DND-41 (cell line): ENCODE results near the gene HEPACAM2.

Experiments
- ATAC-seq: fragments of 200-7000 bp; cut with Tn5 transposase; 3 replicates; pipeline ENCODE4 v1.9.1; 2021; ENCODE audit warnings: low read depth; ENCODE audit not compliant: insufficient read depth
- DNase-seq: peaks from one replicate; pipeline ENCODE4 v3.0.0-alpha.2; 2020
- H2AFZ ChIP-seq: 2 replicates; pipeline ENCODE4 v1.6.0; 2012; ENCODE audit warnings: low read depth, low read length
- H3K27ac ChIP-seq: 2 replicates; pipeline ENCODE4 v1.5.1; 2012; ENCODE audit warnings: low read length, inconsistent platforms
- H3K27me3 ChIP-seq: fragments of 200-600 bp; sonication (generic); 2 replicates; pipeline ENCODE4 v1.6.0; 2012; ENCODE audit warnings: low read length, mild to moderate bottlenecking, inconsistent platforms; ENCODE audit not compliant: insufficient read depth, poor library complexity
- H3K36me3 ChIP-seq: 2 replicates; pipeline ENCODE4 v1.5.1; 2012; ENCODE audit warnings: low read length, inconsistent platforms; ENCODE audit not compliant: insufficient read depth
- H3K4me1 ChIP-seq: 2 replicates; pipeline ENCODE4 v1.5.1; 2012; ENCODE audit warnings: mild to moderate bottlenecking, low read length; ENCODE audit not compliant: insufficient read depth
- H3K4me2 ChIP-seq: 2 replicates; pipeline ENCODE4 v1.6.0; 2012; ENCODE audit warnings: mild to moderate bottlenecking, moderate library complexity, low read length, inconsistent platforms; ENCODE audit not compliant: insufficient read depth
- H3K4me3 ChIP-seq, 2 experiments: fragments of 200-600 bp in 1 of 2; shearing (Covaris generic) in 1 of 2; 2 replicates each; pipeline ENCODE4 v1.5.1; 2012 to 2016; ENCODE audit warnings: inconsistent platforms in 2 of 2, low read length in 2 of 2, mild to moderate bottlenecking in 2 of 2, low read depth in 1 of 2, moderate library complexity in 1 of 2
- H3K79me2 ChIP-seq: 2 replicates; pipeline ENCODE4 v1.6.0; 2012; ENCODE audit warnings: low read length, inconsistent platforms; ENCODE audit not compliant: insufficient read depth
- H3K9ac ChIP-seq: 2 replicates; pipeline ENCODE4 v1.6.0; 2012; ENCODE audit warnings: low read depth, mild to moderate bottlenecking, inconsistent platforms, low read length, moderate library complexity
- H3K9me3 ChIP-seq: 2 replicates; pipeline ENCODE4 v1.5.1; 2012; ENCODE audit warnings: low read length, moderate library complexity, mild to moderate bottlenecking, inconsistent platforms; ENCODE audit not compliant: insufficient read depth, severe bottlenecking
- H4K20me1 ChIP-seq: 2 replicates; pipeline ENCODE4 v1.6.0; 2012; ENCODE audit warnings: low read length; ENCODE audit not compliant: insufficient read depth
- CTCF ChIP-seq: IDR thresholded peaks from 2 replicates; pipeline ENCODE4 v1.5.1; 2012; ENCODE audit warnings: borderline replicate concordance, low read length, moderate library complexity, mild to moderate bottlenecking; ENCODE audit not compliant: poor library complexity, severe bottlenecking; ENCODE audit errors: extremely low read depth
- EZH2 ChIP-seq: IDR thresholded peaks from 3 replicates; pipeline ENCODE4 v1.6.1; 2012; ENCODE audit warnings: borderline replicate concordance, low read depth, mild to moderate bottlenecking, moderate library complexity, low read length, inconsistent platforms; ENCODE audit not compliant: severe bottlenecking

The HEPACAM2 gene

GRCh38 chr7:93212881-93213280, 13.4 kb downstream of the HEPACAM2 start:
- Histone ChIP-seq H3K9ac (no peak overlapping the region), H3K27ac (no peak overlapping the region), H3K79me2 (no peaks in the 10 kb centered on the region), H3K4me3 (no peak overlapping the region), H4K20me1 (no peaks in the 10 kb centered on the region), H3K4me2 (no peak overlapping the region), H3K9me3 (no peaks in the 10 kb centered on the region), H3K27me3 (peaks cover 23% of the 10 kb centered on the region), H2AFZ (no peak overlapping the region), H3K36me3 (no peaks in the 10 kb centered on the region), H3K4me1 (no peaks in the 10 kb centered on the region)
- no peak for DNase-seq
- no peak for ATAC-seq
- TF ChIP-seq EZH2 (no peak), CTCF (no peak)

GRCh38 chr7:93211228-93211818, 14.9 kb downstream of the HEPACAM2 start:
- no peak overlapping the region for H3K4me3 ChIP-seq
- no peak for TF ChIP-seq CTCF
- TF ChIP-seq EZH2 = no peak
- H3K9ac ChIP-seq = no peak overlapping the region
- H3K4me1 ChIP-seq = no peaks in the 10 kb centered on the region
- no peak for DNase-seq
- H3K79me2 ChIP-seq = no peaks in the 10 kb centered on the region
- H4K20me1 ChIP-seq = no peaks in the 10 kb centered on the region
- peaks cover 26% of the 10 kb centered on the region for H3K27me3 ChIP-seq
- no peak overlapping the region for H3K4me2 ChIP-seq
- ATAC-seq = no peak
- no peaks in the 10 kb centered on the region for H3K9me3 ChIP-seq
- no peaks in the 10 kb centered on the region for H3K36me3 ChIP-seq
- H2AFZ ChIP-seq = no peak overlapping the region
- H3K27ac ChIP-seq = no peak overlapping the region

DNA sequence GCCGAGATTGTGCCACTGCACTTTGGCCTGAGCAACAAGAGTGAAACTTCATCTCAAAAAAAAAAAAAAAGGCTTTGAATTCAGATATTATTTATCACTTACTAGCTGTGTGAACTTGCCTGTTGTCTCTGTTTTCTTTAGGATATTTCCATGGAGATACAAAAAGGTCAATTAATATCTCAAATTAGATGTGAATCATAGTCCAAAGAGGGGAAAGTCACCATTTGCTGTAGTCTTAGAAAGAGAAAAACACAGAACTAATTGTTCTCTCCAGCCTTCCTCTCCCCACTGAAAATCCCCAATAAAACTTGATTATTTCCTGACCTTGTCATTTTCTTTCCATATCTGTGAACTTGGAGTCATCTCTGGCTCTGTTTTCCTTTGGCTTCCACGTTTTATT, 21.2 kb downstream of the HEPACAM2 start:
- Histone ChIP-seq H3K9ac (no peak overlapping the region), H4K20me1 (no peaks in the 10 kb centered on the region), H3K27ac (no peak overlapping the region), H3K27me3 (peaks cover 35% of the 10 kb centered on the region), H3K9me3 (no peaks in the 10 kb centered on the region), H3K4me1 (no peaks in the 10 kb centered on the region), H3K79me2 (no peaks in the 10 kb centered on the region), H3K4me2 (no peak overlapping the region), H3K4me3 (no peak overlapping the region), H2AFZ (no peak overlapping the region), H3K36me3 (no peaks in the 10 kb centered on the region)
- DNase-seq (no peak), ATAC-seq (no peak)
- TF ChIP-seq EZH2 (no peak), CTCF (no peak)
